ENCODE results near the gene PIK3IP1.
"Not testable (repeated sequence)": the region's sequence is repeated elsewhere in the genome, so short reads cannot be mapped to it uniquely, and the experiment has no call there.

The PIK3IP1 gene

DNA sequence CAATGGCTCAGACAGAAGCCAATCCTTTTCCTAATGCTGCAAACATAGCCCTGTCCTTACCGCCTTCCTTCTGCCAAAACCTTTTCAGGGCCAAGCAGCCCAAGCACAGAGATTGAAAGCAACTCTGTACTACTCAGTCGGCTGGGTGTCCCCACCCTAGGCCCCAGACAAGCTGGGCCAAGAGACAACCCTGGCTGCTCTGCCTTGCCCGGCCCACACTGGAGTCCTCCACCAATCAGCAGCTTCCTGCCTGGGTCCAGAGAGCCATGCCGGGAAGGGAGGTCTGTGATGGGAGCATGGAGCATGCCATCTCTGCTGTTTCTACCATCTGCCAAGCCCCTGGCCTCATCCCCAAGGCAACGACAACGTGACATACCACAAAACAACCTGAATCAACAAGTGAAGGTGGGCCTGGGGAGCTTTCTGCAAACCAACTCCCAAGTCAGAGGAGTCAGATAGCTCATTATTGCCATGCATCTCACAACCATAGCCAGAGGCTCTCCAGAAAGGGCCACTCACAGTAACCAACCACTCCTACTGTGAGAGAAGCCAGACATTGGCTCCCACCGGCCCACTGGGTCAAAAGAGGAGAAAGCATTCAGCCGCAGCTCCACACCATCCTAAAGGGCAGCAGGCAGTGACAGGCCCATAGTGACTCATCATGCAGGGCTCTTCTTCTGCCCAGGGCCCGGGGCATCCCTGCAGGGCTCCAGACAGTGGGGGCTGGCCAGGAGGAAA lies 35.7 kb upstream of the PIK3IP1 start:
- TF ChIP-seq, protein P1, sequence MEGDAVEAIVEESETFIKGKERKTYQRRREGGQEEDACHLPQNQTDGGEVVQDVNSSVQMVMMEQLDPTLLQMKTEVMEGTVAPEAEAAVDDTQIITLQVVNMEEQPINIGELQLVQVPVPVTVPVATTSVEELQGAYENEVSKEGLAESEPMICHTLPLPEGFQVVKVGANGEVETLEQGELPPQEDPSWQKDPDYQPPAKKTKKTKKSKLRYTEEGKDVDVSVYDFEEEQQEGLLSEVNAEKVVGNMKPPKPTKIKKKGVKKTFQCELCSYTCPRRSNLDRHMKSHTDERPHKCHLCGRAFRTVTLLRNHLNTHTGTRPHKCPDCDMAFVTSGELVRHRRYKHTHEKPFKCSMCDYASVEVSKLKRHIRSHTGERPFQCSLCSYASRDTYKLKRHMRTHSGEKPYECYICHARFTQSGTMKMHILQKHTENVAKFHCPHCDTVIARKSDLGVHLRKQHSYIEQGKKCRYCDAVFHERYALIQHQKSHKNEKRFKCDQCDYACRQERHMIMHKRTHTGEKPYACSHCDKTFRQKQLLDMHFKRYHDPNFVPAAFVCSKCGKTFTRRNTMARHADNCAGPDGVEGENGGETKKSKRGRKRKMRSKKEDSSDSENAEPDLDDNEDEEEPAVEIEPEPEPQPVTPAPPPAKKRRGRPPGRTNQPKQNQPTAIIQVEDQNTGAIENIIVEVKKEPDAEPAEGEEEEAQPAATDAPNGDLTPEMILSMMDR (IDR thresholded peaks at IDR 0.05; ENCODE audit: insufficient read depth, low read depth, low read length, missing control alignments), result no peak
- DNase-seq (ENCODE audit: low read depth), result peak; percentile 52
- no peak overlapping the region for H3K4me3 ChIP-seq (ENCODE audit: low read length)

DNA sequence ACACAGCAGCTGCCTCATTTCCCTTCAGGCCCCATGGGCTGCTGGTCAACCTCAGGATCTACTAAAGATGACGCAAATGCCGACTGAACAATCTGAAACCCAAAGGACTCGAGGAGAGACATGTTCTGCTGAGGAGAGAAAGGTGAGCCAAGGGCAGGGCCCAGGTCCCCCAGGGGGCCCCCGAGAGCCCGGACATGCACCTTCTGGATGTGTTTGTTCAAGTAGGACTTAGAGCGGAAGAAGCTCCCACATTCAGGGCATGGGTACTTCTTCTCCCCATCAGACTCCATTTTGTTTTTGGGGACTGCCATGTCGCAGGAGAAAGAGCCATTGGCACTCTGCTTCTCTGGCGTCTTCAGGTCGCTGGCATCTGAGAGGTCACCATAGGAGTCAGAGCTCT lies 34.6 kb upstream of the PIK3IP1 start:
- DNase-seq (ENCODE audit: low read depth), result no peak
- TF ChIP-seq, protein P1 (IDR thresholded peaks at IDR 0.05; ENCODE audit: insufficient read depth, low read depth, low read length, missing control alignments), result no peak
- no peak overlapping the region for H3K4me3 ChIP-seq (ENCODE audit: low read length)

DNA sequence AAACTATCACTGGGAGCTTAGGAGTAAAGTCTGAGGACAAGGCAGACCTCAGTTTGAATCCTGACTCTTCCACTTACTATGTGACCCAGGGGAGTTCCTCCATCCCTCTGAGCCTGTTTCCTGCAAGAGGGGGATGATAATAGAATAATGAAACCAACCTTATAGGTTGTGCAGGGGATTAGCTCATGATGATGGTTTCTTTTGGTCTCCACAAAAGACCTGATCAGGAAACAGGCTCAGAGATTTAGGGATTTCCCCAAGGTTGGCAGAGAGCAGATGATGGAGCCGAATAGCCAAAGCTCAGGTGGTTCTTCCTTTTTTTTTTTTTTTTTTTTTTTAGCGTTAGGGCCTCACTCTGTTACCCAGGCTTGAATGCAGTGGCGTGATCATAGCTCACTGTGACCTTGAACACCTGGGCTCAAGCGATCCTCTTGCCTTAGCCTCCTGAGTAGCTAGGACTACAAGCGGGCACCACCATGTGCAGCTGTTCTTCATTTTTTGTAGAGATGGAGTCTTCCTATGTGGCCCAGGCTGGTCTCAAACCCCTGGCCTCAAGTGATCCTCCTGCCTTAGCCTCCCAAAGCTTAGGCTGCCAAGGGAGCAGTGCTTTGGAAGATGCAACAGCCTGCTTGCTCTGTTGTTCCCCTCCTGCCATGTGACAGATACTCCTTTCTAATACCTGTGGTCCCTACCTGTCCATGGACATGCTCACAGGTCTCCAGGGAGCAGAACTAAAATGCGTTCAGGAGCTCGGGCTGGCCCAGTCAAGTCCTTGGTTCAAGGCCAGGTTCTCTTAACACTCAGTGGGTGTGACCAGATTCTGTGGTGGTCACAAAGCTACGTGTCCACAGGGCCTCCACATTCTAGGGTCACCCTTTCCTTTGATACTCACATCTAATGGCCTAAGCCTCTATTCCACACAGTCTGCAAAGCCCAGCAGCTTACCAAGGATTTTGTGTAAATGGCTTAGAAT lies 31.6 kb upstream of the PIK3IP1 start:
- DNase-seq (ENCODE audit: low read depth), result no peak
- H3K4me3 ChIP-seq (ENCODE audit: low read length), result no peak overlapping the region
- TF ChIP-seq, protein P1 (IDR thresholded peaks at IDR 0.05; ENCODE audit: insufficient read depth, low read depth, low read length, missing control alignments), result no peak

DNA sequence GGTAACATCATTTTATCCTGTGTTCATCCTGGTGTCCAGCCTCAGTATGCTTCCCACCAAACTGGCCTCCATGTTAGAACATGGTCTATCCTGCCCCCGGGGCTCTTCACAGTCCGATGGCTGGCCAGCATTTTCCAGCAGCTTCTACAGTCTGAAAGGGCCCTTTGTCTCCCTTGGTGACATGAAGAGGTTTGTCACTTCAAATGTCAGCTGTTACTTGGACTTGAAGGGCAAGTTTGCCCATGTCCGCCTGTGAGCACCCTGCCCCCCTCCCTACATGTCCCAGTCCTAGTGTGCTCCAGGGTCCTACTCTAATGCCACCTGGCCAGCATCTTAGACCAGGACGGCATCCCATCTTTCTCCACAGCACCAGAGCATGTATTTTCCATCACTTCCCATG lies 29.1 kb upstream of the PIK3IP1 start:
- TF ChIP-seq, protein P1 (IDR thresholded peaks at IDR 0.05; ENCODE audit: insufficient read depth, low read depth, low read length, missing control alignments), result no peak
- DNase-seq (ENCODE audit: low read depth), result no peak
- no peak overlapping the region for H3K4me3 ChIP-seq (ENCODE audit: low read length)

DNA sequence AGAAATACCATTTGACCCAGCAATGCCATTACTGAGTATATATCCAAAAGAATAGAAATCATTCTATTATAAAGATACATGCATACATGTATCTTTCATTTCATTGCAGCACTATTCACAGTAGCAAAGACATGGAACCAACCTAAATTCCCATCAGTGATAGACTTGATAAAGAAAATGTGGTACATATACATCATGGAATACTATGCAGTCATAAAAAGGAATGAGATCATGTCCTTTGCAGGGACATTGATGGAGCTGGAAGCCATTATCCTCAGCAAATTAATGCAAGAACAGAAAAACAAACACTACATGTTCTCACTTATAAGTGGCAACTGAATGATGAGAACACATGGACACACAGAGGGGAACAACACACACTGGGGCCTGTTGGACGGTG lies 21.9 kb upstream of the PIK3IP1 start:
- not testable (repeated sequence) for DNase-seq (ENCODE audit: low read depth); H3K4me3 ChIP-seq (ENCODE audit: low read length)

DNA sequence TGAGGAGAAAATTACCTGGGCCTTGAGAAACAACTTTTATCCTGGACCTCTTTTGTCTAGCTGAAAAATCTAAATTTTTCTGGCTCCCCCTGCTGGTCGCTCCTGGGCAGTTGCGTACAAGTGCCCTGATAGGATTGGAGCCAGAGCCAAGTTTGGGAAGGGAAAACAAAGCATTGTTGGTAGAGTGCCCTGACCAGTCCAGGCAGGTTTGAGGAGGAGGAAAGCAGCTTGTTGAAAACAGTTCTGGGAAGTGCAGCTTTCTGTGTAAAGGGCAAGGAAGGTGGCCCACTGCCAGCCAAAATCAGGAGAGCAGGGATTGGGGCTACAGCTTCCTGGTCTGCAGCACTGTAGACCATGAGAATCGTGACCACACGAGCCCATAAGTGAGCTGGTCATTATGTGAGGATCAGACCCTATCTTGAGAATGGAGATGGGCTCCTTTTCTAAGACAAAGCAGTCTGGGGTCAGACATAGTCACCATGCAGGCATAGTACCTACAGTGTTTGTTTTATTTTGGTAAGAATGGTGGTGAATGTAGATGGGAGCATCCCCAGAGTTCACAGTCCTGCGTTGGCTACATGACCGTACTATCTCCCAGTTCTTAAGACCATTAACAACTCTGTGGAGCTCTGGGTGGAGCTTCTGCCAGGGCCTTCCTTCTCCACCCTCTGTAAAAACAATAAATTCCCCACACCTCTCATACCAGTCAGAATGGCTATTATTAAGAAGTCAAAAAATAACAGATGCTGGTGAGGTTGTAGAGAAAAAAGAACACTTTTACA lies 21.3 kb upstream of the PIK3IP1 start:
- H3K4me3 ChIP-seq (ENCODE audit: low read length), result no peak overlapping the region
- peak; percentile 95 for DNase-seq (ENCODE audit: low read depth)
- TF ChIP-seq, protein P1 (IDR thresholded peaks at IDR 0.05; ENCODE audit: insufficient read depth, low read depth, low read length, missing control alignments), result peak; percentile 92

DNA sequence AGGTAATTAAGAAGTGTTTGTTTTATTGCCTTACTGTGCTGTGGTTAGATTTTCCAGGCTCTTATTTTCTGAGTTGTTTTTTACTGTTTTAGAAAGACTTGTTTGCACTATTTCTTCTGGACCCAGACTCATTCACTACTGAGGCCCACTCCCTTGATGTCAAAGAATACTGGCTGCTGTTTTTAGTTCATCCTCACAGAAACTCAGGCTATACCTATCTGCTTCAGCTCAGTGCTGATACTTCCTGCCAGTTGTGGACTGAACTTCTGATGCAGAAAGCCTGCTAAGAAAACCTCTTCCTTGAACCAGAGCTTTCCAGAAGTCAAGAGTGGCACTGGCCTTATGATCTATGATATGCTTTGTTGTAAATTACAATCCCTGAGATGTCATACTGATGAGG lies 15.9 kb upstream of the PIK3IP1 start:
- TF ChIP-seq, protein P1 (IDR thresholded peaks at IDR 0.05; ENCODE audit: insufficient read depth, low read depth, low read length, missing control alignments), result no peak
- no peak overlapping the region for H3K4me3 ChIP-seq (ENCODE audit: low read length)
- no peak for DNase-seq (ENCODE audit: low read depth)
